SK-N-MC (cell line): ENCODE data around the gene TBC1D22A.

Experiments used
- EZH2 ChIP-seq: fragments of 200-600 bp; sonication (generic); IDR thresholded peaks from one replicate; pipeline ENCODE4 v1.6.1; 2017; ENCODE audit warnings: antibody characterized with exemption
- FOXP2 ChIP-seq: optimal IDR thresholded peaks from 2 replicates; pipeline ENCODE3; 2011; ENCODE audit warnings: mild to moderate bottlenecking, moderate library complexity; ENCODE audit not compliant: insufficient read depth; ENCODE audit errors: extremely low read length, control extremely low read depth
- POLR2AphosphoS5 ChIP-seq: IDR thresholded peaks from 2 replicates; pipeline ENCODE4 v1.6.1; 2012; ENCODE audit warnings: mild to moderate bottlenecking, low read depth, low read length, borderline replicate concordance

GRCh38 chr22:47127441-47127871 is 365.0 kb downstream of the TBC1D22A start:
- TF ChIP-seq POLR2AphosphoS5 = no peak
- TF ChIP-seq EZH2 = no peak
- no peak for TF ChIP-seq FOXP2
